ENCODE data around the gene MID2. TPM values are rescaled to one million over a fixed set of nuclear protein-coding genes. Genes with fewer than 3 reads are reported as not detected.
"Not testable (repeated sequence)": the region's sequence is repeated elsewhere in the genome, so short reads cannot be mapped to it uniquely, and the experiment has no call there.

Gene MID2
- total RNA-seq, 1 donor from 2014 or later, result 18.7 TPM

GRCh38 chrX:107935200-107935599 lies 109.5 kb downstream of the MID2 start:
- no peak for DNase-seq (ENCODE audit: low spot score)
- TF ChIP-seq CTCF (IDR thresholded peaks at IDR 0.05), result no peak
- H3K27ac Mint-ChIP-seq (ENCODE audit: unreplicated experiment), result no peak overlapping the region
- H3K4me3 Mint-ChIP-seq (ENCODE audit: unreplicated experiment), result no peak overlapping the region
- H3K27me3 Mint-ChIP-seq (ENCODE audit: low read depth), result peaks cover 9% of the 10 kb centered on the region
- no peaks in the 10 kb centered on the region for H3K36me3 Mint-ChIP-seq (ENCODE audit: low read depth)
- H3K9me3 Mint-ChIP-seq (ENCODE audit: low read depth), result peaks cover 3% of the 10 kb centered on the region
- peaks cover 11% of the 10 kb centered on the region for H3K4me1 Mint-ChIP-seq (ENCODE audit: low read depth)

- H3K27me3 Mint-ChIP-seq (ENCODE audit: low read depth), result peaks cover 9% of the 10 kb centered on the region
- peak overlapping the region; percentile 52 for H3K4me3 Mint-ChIP-seq (ENCODE audit: unreplicated experiment)
- H3K36me3 Mint-ChIP-seq (ENCODE audit: low read depth), result no peaks in the 10 kb centered on the region
- no peak for DNase-seq (ENCODE audit: low spot score)
- no peak for TF ChIP-seq CTCF (IDR thresholded peaks at IDR 0.05)
- H3K27ac Mint-ChIP-seq (ENCODE audit: unreplicated experiment), result no peak overlapping the region
- peaks cover 11% of the 10 kb centered on the region for H3K4me1 Mint-ChIP-seq (ENCODE audit: low read depth)
- H3K9me3 Mint-ChIP-seq (ENCODE audit: low read depth), result peaks cover 3% of the 10 kb centered on the region
Measured at GRCh38 chrX:107935664-107936433, 110.2 kb downstream of the MID2 start.

DNA sequence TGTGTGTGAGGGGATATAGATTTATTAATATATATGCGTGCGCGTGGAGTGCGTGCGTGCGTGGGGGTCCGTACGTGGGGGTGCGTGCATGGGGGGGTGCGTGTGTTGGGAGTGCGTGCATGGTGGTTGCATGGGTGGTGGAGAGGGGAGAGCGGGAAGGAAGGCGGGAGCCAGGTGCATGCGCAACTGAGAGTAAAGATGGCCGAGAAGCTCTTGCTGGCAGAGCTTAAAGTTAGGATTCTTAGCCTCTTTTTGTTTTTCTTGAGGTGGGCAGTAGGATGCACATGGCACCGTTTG lies 110.7 kb downstream of the MID2 start:
- peaks cover 9% of the 10 kb centered on the region for H3K27me3 Mint-ChIP-seq (ENCODE audit: low read depth)
- H3K36me3 Mint-ChIP-seq (ENCODE audit: low read depth), result no peaks in the 10 kb centered on the region
- no peak overlapping the region for H3K4me3 Mint-ChIP-seq (ENCODE audit: unreplicated experiment)
- H3K27ac Mint-ChIP-seq (ENCODE audit: unreplicated experiment), result no peak overlapping the region
- TF ChIP-seq CTCF (IDR thresholded peaks at IDR 0.05), result no peak
- H3K4me1 Mint-ChIP-seq (ENCODE audit: low read depth), result peaks cover 11% of the 10 kb centered on the region
- H3K9me3 Mint-ChIP-seq (ENCODE audit: low read depth), result peaks cover 3% of the 10 kb centered on the region
- no peak for DNase-seq (ENCODE audit: low spot score)

DNA sequence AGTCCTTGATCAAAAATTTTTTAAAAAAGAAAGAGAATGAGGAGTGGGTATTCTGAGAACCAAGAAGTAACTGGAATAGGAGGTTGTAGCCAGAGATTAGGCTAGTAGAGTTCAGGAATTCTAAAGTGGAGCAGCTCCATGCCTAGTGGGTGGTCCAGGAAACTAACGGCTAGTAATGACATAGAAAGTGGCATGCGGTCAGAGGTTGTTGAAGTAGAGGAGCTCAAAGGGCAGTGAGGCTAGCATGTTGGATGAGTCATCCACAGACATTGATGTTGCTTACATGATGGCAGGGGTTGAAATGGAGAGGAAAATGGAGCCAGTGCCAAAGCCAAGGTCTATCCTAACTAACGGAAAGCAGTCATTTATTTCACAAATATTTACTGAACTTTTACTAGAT lies 114.4 kb downstream of the MID2 start:
- Mint-ChIP-seq H3K36me3 (ENCODE audit: low read depth) (no peaks in the 10 kb centered on the region), H3K9me3 (ENCODE audit: low read depth) (peaks cover 7% of the 10 kb centered on the region), H3K27ac (ENCODE audit: unreplicated experiment) (no peak overlapping the region), H3K27me3 (ENCODE audit: low read depth) (peaks cover 13% of the 10 kb centered on the region), H3K4me1 (ENCODE audit: low read depth) (peaks cover 11% of the 10 kb centered on the region), H3K4me3 (ENCODE audit: unreplicated experiment) (no peak overlapping the region)
- TF ChIP-seq CTCF (IDR thresholded peaks at IDR 0.05), result no peak
- DNase-seq (ENCODE audit: low spot score), result no peak

- H3K4me3 Mint-ChIP-seq (ENCODE audit: unreplicated experiment); H3K27me3 Mint-ChIP-seq (ENCODE audit: low read depth); H3K4me1 Mint-ChIP-seq (ENCODE audit: low read depth); DNase-seq (ENCODE audit: low spot score); H3K36me3 Mint-ChIP-seq (ENCODE audit: low read depth); H3K27ac Mint-ChIP-seq (ENCODE audit: unreplicated experiment); H3K9me3 Mint-ChIP-seq (ENCODE audit: low read depth): not testable (repeated sequence)
Measured at GRCh38 chrX:107955337-107955736, 129.7 kb downstream of the MID2 start.

GRCh38 chrX:107968623-107969022 lies 143.0 kb downstream of the MID2 start:
- peaks cover 3% of the 10 kb centered on the region for H3K9me3 Mint-ChIP-seq (ENCODE audit: low read depth)
- DNase-seq (ENCODE audit: low spot score), result no peak
- no peak for TF ChIP-seq CTCF (IDR thresholded peaks at IDR 0.05)
- peaks cover 6% of the 10 kb centered on the region for H3K27me3 Mint-ChIP-seq (ENCODE audit: low read depth)
- H3K4me1 Mint-ChIP-seq (ENCODE audit: low read depth), result no peaks in the 10 kb centered on the region
- peaks cover 1% of the 10 kb centered on the region for H3K36me3 Mint-ChIP-seq (ENCODE audit: low read depth)
- no peak overlapping the region for H3K4me3 Mint-ChIP-seq (ENCODE audit: unreplicated experiment)
- H3K27ac Mint-ChIP-seq (ENCODE audit: unreplicated experiment), result no peak overlapping the region
